ENCODE results near the gene IFNA14. TPM values are rescaled to one million over a fixed set of nuclear protein-coding genes. Genes with fewer than 3 reads are reported as not detected.
"Not testable (repeated sequence)": the region's sequence is repeated elsewhere in the genome, so short reads cannot be mapped to it uniquely, and the experiment has no call there.

IFNA14 gene
- polyA plus RNA-seq (ENCODE audit: insufficient read depth in 1 of 5, insufficient read length in 5 of 5, low replicate concordance in 1 of 5), result not detected
- long read RNA-seq, donor 1, result 0 reads
- long read RNA-seq, donor 2, result 0 reads
- long read RNA-seq, donor 3, result 0 reads
- long read RNA-seq, donor 4, result 0 reads
- long read RNA-seq, donor 5, result 0 reads
- long read RNA-seq, donor 6, result 0 reads
- long read RNA-seq, donor 7, result 0 reads
- long read RNA-seq, donor 8, result 0 reads

- no peak for DNase-seq
Observed at GRCh38 chr9:21239911-21240310, at the start of gene IFNA14. IFNA14 (minus strand) TSS chr9:21240005; CDS start chr9:21239935, 70 bp downstream.

GRCh38 chr9:21287280-21287679 lies 47.5 kb upstream of the IFNA14 start:
- DNase-seq, result no peak

- no peak for DNase-seq
Observed at GRCh38 chr9:21286659-21287058, 46.9 kb upstream of the IFNA14 start.

GRCh38 chr9:21286099-21286498 lies 46.3 kb upstream of the IFNA14 start:
- no peak for DNase-seq

- no peak for DNase-seq
Observed at GRCh38 chr9:21281275-21281674, 41.5 kb upstream of the IFNA14 start.

- no peak for DNase-seq
Observed at GRCh38 chr9:21268347-21268657, 28.5 kb upstream of the IFNA14 start.

GRCh38 chr9:21267485-21268346 lies 27.9 kb upstream of the IFNA14 start:
- DNase-seq, result no peak

GRCh38 chr9:21266733-21267484 lies 27.1 kb upstream of the IFNA14 start:
- DNase-seq, result no peak

GRCh38 chr9:21265421-21266189 lies 25.8 kb upstream of the IFNA14 start:
- DNase-seq, result no peak

- no peak for DNase-seq
Observed at GRCh38 chr9:21255538-21256212, 15.9 kb upstream of the IFNA14 start.

- DNase-seq, result peak; percentile 11 to 21
Observed at GRCh38 chr9:21252721-21253547, 13.1 kb upstream of the IFNA14 start.

- DNase-seq, result no peak
Observed at GRCh38 chr9:21251638-21252037, 11.8 kb upstream of the IFNA14 start.

- no peak for DNase-seq
Observed at GRCh38 chr9:21251190-21251589, 11.4 kb upstream of the IFNA14 start.

GRCh38 chr9:21244836-21245235 lies 5.0 kb upstream of the IFNA14 start:
- no peak for DNase-seq

- DNase-seq, result not testable (repeated sequence)
Observed at GRCh38 chr9:21236360-21236714, 3.5 kb downstream of the IFNA14 start.

GRCh38 chr9:21235468-21236359 lies 4.1 kb downstream of the IFNA14 start:
- peak; percentile 12 to 27 for DNase-seq

GRCh38 chr9:21234153-21234687 lies 5.6 kb downstream of the IFNA14 start:
- DNase-seq, result no peak

- DNase-seq, result no peak
Observed at GRCh38 chr9:21233258-21233657, 6.5 kb downstream of the IFNA14 start.

- no peak for DNase-seq
Observed at GRCh38 chr9:21228122-21228521, 11.7 kb downstream of the IFNA14 start, which contains the start of gene IFNA17. IFNA17 (minus strand) TSS chr9:21228222; CDS start chr9:21228173, 49 bp downstream.
